OCI-LY1 (cell line): ENCODE results near the gene CEMIP2.

Source experiments
- H2AFZ ChIP-seq: fragments of 200-600 bp; sonication (generic), shearing (Covaris generic); 2 replicates; pipeline ENCODE4 v1.6.0; 2014; ENCODE audit warnings: antibody characterized with exemption, mild to moderate bottlenecking, low read length
- H3F3A ChIP-seq: fragments of 200-600 bp; sonication (generic), shearing (Covaris generic); 2 replicates; pipeline ENCODE4 v1.6.0; 2014; ENCODE audit warnings: mild to moderate bottlenecking, antibody characterized with exemption, low read length, moderate library complexity; ENCODE audit not compliant: insufficient read depth
- H3K27ac ChIP-seq: fragments of 200-600 bp; sonication (generic); 2 replicates; pipeline ENCODE4 v1.5.1; 2014; ENCODE audit warnings: low read length, mixed run types, mild to moderate bottlenecking, low read depth; ENCODE audit not compliant: poor library complexity, severe bottlenecking
- H3K27me3 ChIP-seq: fragments of 200-600 bp; sonication (generic); 2 replicates; pipeline ENCODE4 v1.6.0; 2014; ENCODE audit warnings: antibody characterized with exemption, mild to moderate bottlenecking, low read length, moderate library complexity; ENCODE audit not compliant: insufficient read depth
- H3K36me3 ChIP-seq: fragments of 200-600 bp; sonication (generic); 2 replicates; pipeline ENCODE4 v1.6.1; 2014; ENCODE audit warnings: mild to moderate bottlenecking, antibody characterized with exemption, low read length, moderate library complexity, mixed read lengths; ENCODE audit not compliant: insufficient read depth
- H3K4me1 ChIP-seq: fragments of 200-600 bp; sonication (generic); 2 replicates; pipeline ENCODE4 v1.5.1; 2014; ENCODE audit warnings: mild to moderate bottlenecking, low read length, moderate library complexity; ENCODE audit not compliant: insufficient read depth, severe bottlenecking
- H3K4me2 ChIP-seq: fragments of 200-600 bp; sonication (generic), shearing (Covaris generic); 2 replicates; pipeline ENCODE4 v1.6.1; 2014; ENCODE audit warnings: low read length
- H3K4me3 ChIP-seq: fragments of 200-600 bp; sonication (generic); 2 replicates; pipeline ENCODE4 v1.5.1; 2014; ENCODE audit warnings: low read length, low read depth, mild to moderate bottlenecking, mixed read lengths; ENCODE audit not compliant: poor library complexity, severe bottlenecking
- H3K79me2 ChIP-seq: fragments of 200-600 bp; shearing (Covaris generic); 2 replicates; pipeline ENCODE4 v1.6.1; 2016; ENCODE audit warnings: mixed run types, low read length, mixed read lengths; ENCODE audit not compliant: insufficient read depth
- H3K9ac ChIP-seq: fragments of 200-600 bp; sonication (generic), shearing (Covaris generic); 2 replicates; pipeline ENCODE4 v1.6.1; 2014; ENCODE audit warnings: mild to moderate bottlenecking, low read length, mixed read lengths
- H3K9me2 ChIP-seq: fragments of 200-600 bp; sonication (generic), shearing (Covaris generic); 2 replicates; pipeline ENCODE4 v1.6.1; 2014; ENCODE audit warnings: low read depth, mild to moderate bottlenecking, low read length, mixed read lengths
- H3K9me3 ChIP-seq: fragments of 200-600 bp; shearing (Covaris generic); 2 replicates; pipeline ENCODE4 v1.6.1; 2014; ENCODE audit warnings: low read length, mixed read lengths
- H4K20me1 ChIP-seq: fragments of 200-600 bp; sonication (generic), shearing (Covaris generic); 2 replicates; pipeline ENCODE4 v1.6.0; 2016; ENCODE audit warnings: mild to moderate bottlenecking, low read length; ENCODE audit not compliant: insufficient read depth
- EZH2 ChIP-seq: fragments of 200-600 bp; sonication (generic), shearing (Covaris generic); IDR thresholded peaks from 2 replicates; pipeline ENCODE4 v1.8.0; 2017; ENCODE audit warnings: borderline replicate concordance, mixed run types, mild to moderate bottlenecking, antibody characterized with exemption, low read length, moderate library complexity, mixed read lengths
- TF ChIP-seq, protein P1 (sequence below): fragments of 200-600 bp; sonication (generic), shearing (Covaris generic); IDR thresholded peaks from 2 replicates; pipeline ENCODE4 v1.5.1; 2017; ENCODE audit warnings: mild to moderate bottlenecking, antibody characterized with exemption, low read length, moderate library complexity, mixed read lengths

CEMIP2 gene

DNA sequence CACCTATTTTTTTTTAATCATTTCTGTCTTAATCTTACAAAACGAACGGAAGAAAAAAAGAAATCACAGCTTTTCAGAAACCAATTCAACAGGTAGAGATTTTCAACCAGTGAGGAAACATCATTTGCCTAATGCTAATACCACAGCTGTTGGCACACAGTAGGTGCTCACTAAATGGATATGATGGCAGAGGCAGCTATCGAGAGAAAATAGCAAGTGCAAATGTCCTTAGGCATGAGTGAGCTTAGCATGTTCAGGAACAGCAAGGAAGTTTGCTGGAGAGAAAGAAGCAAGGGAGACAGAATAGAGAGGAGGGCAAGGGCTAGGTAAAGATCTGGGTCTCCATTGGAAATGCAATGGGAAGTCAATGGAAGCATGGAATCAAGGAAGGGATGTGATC lies 49.2 kb downstream of the CEMIP2 start:
- Histone ChIP-seq H3K4me1 (no peaks in the 10 kb centered on the region), H3K27me3 (no peaks in the 10 kb centered on the region), H3K36me3 (no peaks in the 10 kb centered on the region), H3K9me2 (no peaks in the 10 kb centered on the region), H4K20me1 (no peaks in the 10 kb centered on the region), H2AFZ (no peak overlapping the region), H3K9me3 (no peaks in the 10 kb centered on the region), H3K4me3 (no peak overlapping the region), H3K9ac (no peak overlapping the region), H3K79me2 (no peaks in the 10 kb centered on the region), H3F3A (no peaks in the 10 kb centered on the region), H3K27ac (no peak overlapping the region), H3K4me2 (no peak overlapping the region)
- no peak for TF ChIP-seq EZH2
- TF ChIP-seq, protein P1, sequence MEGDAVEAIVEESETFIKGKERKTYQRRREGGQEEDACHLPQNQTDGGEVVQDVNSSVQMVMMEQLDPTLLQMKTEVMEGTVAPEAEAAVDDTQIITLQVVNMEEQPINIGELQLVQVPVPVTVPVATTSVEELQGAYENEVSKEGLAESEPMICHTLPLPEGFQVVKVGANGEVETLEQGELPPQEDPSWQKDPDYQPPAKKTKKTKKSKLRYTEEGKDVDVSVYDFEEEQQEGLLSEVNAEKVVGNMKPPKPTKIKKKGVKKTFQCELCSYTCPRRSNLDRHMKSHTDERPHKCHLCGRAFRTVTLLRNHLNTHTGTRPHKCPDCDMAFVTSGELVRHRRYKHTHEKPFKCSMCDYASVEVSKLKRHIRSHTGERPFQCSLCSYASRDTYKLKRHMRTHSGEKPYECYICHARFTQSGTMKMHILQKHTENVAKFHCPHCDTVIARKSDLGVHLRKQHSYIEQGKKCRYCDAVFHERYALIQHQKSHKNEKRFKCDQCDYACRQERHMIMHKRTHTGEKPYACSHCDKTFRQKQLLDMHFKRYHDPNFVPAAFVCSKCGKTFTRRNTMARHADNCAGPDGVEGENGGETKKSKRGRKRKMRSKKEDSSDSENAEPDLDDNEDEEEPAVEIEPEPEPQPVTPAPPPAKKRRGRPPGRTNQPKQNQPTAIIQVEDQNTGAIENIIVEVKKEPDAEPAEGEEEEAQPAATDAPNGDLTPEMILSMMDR, result no peak

DNA sequence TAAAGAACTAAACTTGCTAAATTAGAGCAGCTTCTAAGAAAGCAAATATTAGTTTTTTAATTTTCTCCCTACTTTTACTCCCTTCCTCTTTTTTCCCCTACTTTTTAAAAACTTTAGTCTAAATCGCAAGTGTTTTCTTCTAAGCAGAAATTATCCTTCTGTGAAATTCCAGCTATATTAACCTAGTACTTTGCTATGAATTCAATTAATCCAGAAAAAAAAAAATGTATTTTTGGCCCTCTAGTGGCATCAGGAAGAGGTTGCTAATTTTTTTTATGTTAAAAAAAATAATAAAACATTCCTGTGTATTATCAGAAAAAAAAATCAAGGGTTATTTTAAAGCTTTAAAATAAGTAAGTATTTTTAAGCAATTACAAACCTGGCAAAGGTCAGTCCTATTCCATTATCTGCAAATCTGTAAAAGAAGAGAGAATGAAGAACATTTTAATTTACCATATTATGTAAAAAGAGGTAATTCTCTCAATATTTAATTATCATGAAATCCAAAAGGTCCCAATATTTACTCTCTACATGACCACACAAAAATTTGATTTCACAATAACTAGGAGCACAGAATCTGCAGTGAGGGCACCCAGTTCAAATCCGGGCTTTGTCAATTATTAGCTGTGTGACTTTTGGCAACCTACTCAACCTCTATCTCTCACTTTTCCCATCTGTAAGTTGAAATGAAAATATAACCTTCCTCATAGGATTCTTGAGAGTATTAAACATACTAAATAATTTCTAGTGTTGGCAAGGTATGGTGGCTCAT lies 52.0 kb downstream of the CEMIP2 start:
- Histone ChIP-seq H3K27ac (no peak overlapping the region), H3K9me2 (no peaks in the 10 kb centered on the region), H3K27me3 (no peaks in the 10 kb centered on the region), H4K20me1 (no peaks in the 10 kb centered on the region), H3K79me2 (no peaks in the 10 kb centered on the region), H3K9me3 (no peaks in the 10 kb centered on the region), H3K36me3 (no peaks in the 10 kb centered on the region), H3K9ac (no peak overlapping the region), H3F3A (no peaks in the 10 kb centered on the region), H3K4me3 (no peak overlapping the region), H3K4me1 (no peaks in the 10 kb centered on the region), H3K4me2 (no peak overlapping the region), H2AFZ (no peak overlapping the region)
- TF ChIP-seq, protein P1, result peak; percentile 23
- no peak for TF ChIP-seq EZH2

DNA sequence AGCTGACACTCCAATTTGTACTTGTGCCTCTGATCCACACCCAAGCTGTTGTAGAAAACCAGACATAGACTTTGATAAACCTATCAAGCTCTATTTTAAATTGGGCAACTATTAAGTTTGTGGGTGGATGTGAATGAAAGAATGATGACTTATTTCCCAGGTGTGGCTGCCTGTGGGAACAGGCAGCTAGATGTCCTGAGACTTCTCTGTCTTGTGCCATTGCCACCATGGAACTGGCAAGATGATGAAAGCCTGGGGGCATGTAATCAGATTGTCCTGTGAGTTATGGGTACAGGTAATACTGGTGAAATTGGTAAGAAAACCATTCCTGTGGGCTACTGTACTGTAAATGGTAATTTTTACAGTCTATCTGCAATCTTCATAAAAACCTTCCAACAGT lies 57.5 kb downstream of the CEMIP2 start:
- Histone ChIP-seq H3K9me3 (no peaks in the 10 kb centered on the region), H3K4me1 (no peaks in the 10 kb centered on the region), H4K20me1 (no peaks in the 10 kb centered on the region), H3K27me3 (no peaks in the 10 kb centered on the region), H3F3A (no peaks in the 10 kb centered on the region), H3K9ac (no peak overlapping the region), H3K4me3 (no peak overlapping the region), H3K79me2 (no peaks in the 10 kb centered on the region), H3K27ac (no peak overlapping the region), H2AFZ (no peak overlapping the region), H3K9me2 (no peaks in the 10 kb centered on the region), H3K4me2 (no peak overlapping the region), H3K36me3 (no peaks in the 10 kb centered on the region)
- no peak for TF ChIP-seq EZH2
- TF ChIP-seq, protein P1, result no peak
